HepG2 (cell line): ENCODE results near the gene TMEM59. TPM values are rescaled to one million over a fixed set of nuclear protein-coding genes. Genes with fewer than 3 reads are reported as not detected.

ENCODE experiments used
- ATF7-NPFF ChIP-seq: sonication (generic); formaldehyde crosslinking; IDR thresholded peaks from 2 replicates; pipeline ENCODE4 v1.8.1; 2023; ENCODE audit warnings: mild to moderate bottlenecking, low read depth, missing genetic modification reagents, moderate library complexity
- CC2D1A ChIP-seq: sonication (generic); formaldehyde crosslinking; IDR thresholded peaks from 2 replicates; pipeline ENCODE4 v1.8.1; 2023; ENCODE audit warnings: mild to moderate bottlenecking, missing genetic modification reagents
- CEBPZ ChIP-seq: IDR thresholded peaks from 2 replicates; pipeline ENCODE4 v1.6.1; 2012; ENCODE audit warnings: low read length, improper control_type of control experiment
- HDAC6 ChIP-seq: fragments of 200-600 bp; sonication (generic); IDR thresholded peaks from 2 replicates; pipeline ENCODE4 v1.7.0; 2017; ENCODE audit warnings: mild to moderate bottlenecking, antibody characterized with exemption, low read length, low read depth
- JDP2 ChIP-seq: sonication (generic); formaldehyde crosslinking; IDR thresholded peaks from 2 replicates; pipeline ENCODE4 v1.8.1; 2022; ENCODE audit warnings: missing genetic modification reagents, borderline replicate concordance
- KDM4B ChIP-seq: sonication (generic); formaldehyde crosslinking; IDR thresholded peaks from 2 replicates; pipeline ENCODE4 v1.4.0; 2020; ENCODE audit warnings: missing genetic modification reagents
- MTA1 ChIP-seq: sonication (generic); formaldehyde crosslinking; IDR thresholded peaks from 2 replicates; pipeline ENCODE4 v1.4.0; 2020; ENCODE audit warnings: missing genetic modification reagents, mild to moderate bottlenecking, borderline replicate concordance
- PBX3 ChIP-seq: sonication (generic); formaldehyde crosslinking; IDR thresholded peaks from 2 replicates; pipeline ENCODE4 v1.8.1; 2023; ENCODE audit warnings: missing genetic modification reagents, inconsistent platforms, borderline replicate concordance
- RARG ChIP-seq: sonication (generic); formaldehyde crosslinking; IDR thresholded peaks from 2 replicates; pipeline ENCODE4 v1.4.0; 2020; ENCODE audit warnings: low read depth, mild to moderate bottlenecking, missing genetic modification reagents
- REL ChIP-seq: sonication (generic); formaldehyde crosslinking; conservative IDR thresholded peaks from 2 replicates; pipeline ENCODE4 v1.8.0; 2022; ENCODE audit warnings: mild to moderate bottlenecking, missing genetic modification reagents, moderate library complexity
- RFXAP ChIP-seq: sonication (generic); formaldehyde crosslinking; IDR thresholded peaks from 2 replicates; pipeline ENCODE4 v1.4.0; 2020; ENCODE audit warnings: missing genetic modification reagents, borderline replicate concordance
- SMARCC2 ChIP-seq: fragments of 450-650 bp; IDR thresholded peaks from 2 replicates; pipeline ENCODE4 v1.6.1; 2017; ENCODE audit warnings: antibody characterized with exemption, mild to moderate bottlenecking
- ZMAT3 ChIP-seq: sonication (generic); formaldehyde crosslinking; conservative IDR thresholded peaks from 2 replicates; pipeline ENCODE4 v1.7.0; 2021; ENCODE audit warnings: missing genetic modification reagents
- ZNF282 ChIP-seq: fragments of 450-650 bp; IDR thresholded peaks from 2 replicates; pipeline ENCODE4 v1.6.1; 2018; ENCODE audit not compliant: partially characterized antibody
- ZNF547 ChIP-seq: sonication (generic); formaldehyde crosslinking; IDR thresholded peaks from 2 replicates; pipeline ENCODE4 v1.5.1; 2020; ENCODE audit warnings: mild to moderate bottlenecking, missing genetic modification reagents
- ZNF605 ChIP-seq: sonication (generic); formaldehyde crosslinking; IDR thresholded peaks from 2 replicates; pipeline ENCODE4 v1.8.0; 2022; ENCODE audit warnings: mild to moderate bottlenecking, missing genetic modification reagents
- ZNF749 ChIP-seq: sonication (generic); formaldehyde crosslinking; IDR thresholded peaks from 2 replicates; pipeline ENCODE4 v1.8.0; 2022; ENCODE audit warnings: mild to moderate bottlenecking, missing genetic modification reagents, moderate library complexity, borderline replicate concordance
- ZNF891 ChIP-seq: sonication (generic); formaldehyde crosslinking; IDR thresholded peaks from 2 replicates; pipeline ENCODE4 v1.5.0; 2020; ENCODE audit warnings: mild to moderate bottlenecking, missing genetic modification reagents
- polyA plus RNA-seq, 8 experiments: library from polyadenylated mRNA; depleted of rRNA in 3 of 8; stranded (reverse) in 7 of 8; unstranded in 1 of 8; fragments of >200 nt; fragmentation: Illumina TruSeq in 4 of 8; extraction: Trizol in 4 of 8; gene quantifications; 2 replicates each; pipeline versions ENCODE4 v1.2.1 to v1.2.3, GENCODE V29; 2011 to 2016; ENCODE audit warnings: low read depth in 4 of 8, missing spikeins in 1 of 8, mixed read lengths in 1 of 8; ENCODE audit not compliant: insufficient read depth in 1 of 8
- total RNA-seq, 5 experiments: library from RNA; depleted of rRNA; stranded (reverse); fragments of >200 nt; fragmentation: Illumina TruSeq; extraction: Trizol; gene quantifications; 2 replicates each; pipeline ENCODE4 v1.2.3, GENCODE V29; 2016; ENCODE audit warnings: low read depth in 1 of 5
- TF ChIP-seq, protein P1 (sequence below): sonication (generic); formaldehyde crosslinking; IDR thresholded peaks from 2 replicates; pipeline ENCODE4 v1.8.0; 2022; ENCODE audit warnings: mild to moderate bottlenecking, missing genetic modification reagents, borderline replicate concordance
- TF ChIP-seq, protein P2 (sequence below): sonication (generic); formaldehyde crosslinking; IDR thresholded peaks from 2 replicates; pipeline ENCODE4 v1.4.0; 2020; ENCODE audit warnings: mild to moderate bottlenecking, low read depth, missing genetic modification reagents
- TF ChIP-seq, protein P3 (sequence below): sonication (generic); formaldehyde crosslinking; IDR thresholded peaks from 2 replicates; pipeline ENCODE4 v1.8.0; 2022; ENCODE audit warnings: low read depth, missing genetic modification reagents

Gene TMEM59
- total and polyA plus RNA-seq, 2 of the 13 experiments (the other 11 are each of a cell fraction or from before 2014, with no cell fraction given) = 147 to 363 TPM

GRCh38 chr1:54016343-54017282 lies 36.4 kb downstream of the TMEM59 start (continued):
- no peak for TF ChIP-seq PBX3 (CRISPR knock-in tag)
- TF ChIP-seq HDAC6 = no peak
- no peak for TF ChIP-seq ZNF891 (CRISPR knock-in tag)
- TF ChIP-seq, protein P1, sequence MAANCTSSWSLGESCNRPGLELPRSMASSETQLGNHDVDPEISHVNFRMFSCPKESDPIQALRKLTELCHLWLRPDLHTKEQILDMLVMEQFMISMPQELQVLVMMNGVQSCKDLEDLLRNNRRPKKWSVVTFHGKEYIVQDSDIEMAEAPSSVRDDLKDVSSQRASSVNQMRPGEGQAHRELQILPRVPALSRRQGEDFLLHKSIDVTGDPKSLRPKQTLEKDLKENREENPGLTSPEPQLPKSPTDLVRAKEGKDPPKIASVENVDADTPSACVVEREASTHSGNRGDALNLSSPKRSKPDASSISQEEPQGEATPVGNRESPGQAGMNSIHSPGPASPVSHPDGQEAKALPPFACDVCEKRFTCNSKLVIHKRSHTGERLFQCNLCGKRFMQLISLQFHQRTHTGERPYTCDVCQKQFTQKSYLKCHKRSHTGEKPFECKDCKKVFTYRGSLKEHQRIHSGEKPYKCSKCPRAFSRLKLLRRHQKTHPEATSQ (CRISPR knock-in tag) = no peak
- TF ChIP-seq, protein P2, sequence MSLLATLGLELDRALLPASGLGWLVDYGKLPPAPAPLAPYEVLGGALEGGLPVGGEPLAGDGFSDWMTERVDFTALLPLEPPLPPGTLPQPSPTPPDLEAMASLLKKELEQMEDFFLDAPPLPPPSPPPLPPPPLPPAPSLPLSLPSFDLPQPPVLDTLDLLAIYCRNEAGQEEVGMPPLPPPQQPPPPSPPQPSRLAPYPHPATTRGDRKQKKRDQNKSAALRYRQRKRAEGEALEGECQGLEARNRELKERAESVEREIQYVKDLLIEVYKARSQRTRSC (CRISPR knock-in tag) = no peak
- no peak for TF ChIP-seq CC2D1A
- TF ChIP-seq, protein P3, sequence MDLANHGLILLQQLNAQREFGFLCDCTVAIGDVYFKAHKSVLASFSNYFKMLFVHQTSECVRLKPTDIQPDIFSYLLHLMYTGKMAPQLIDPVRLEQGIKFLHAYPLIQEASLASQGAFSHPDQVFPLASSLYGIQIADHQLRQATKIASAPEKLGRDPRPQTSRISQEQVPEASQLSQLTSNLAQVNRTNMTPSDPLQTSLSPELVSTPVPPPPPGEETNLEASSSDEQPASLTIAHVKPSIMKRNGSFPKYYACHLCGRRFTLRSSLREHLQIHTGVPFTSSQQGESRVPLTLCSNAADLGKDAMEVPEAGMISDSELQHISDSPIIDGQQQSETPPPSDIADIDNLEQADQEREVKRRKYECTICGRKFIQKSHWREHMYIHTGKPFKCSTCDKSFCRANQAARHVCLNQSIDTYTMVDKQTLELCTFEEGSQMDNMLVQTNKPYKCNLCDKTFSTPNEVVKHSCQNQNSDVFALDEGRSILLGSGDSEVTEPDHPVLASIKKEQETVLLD = no peak
- TF ChIP-seq SMARCC2 = no peak
- TF ChIP-seq CEBPZ = no peak
- no peak for TF ChIP-seq RFXAP (CRISPR knock-in tag)
- no peak for TF ChIP-seq KDM4B (CRISPR knock-in tag)
- TF ChIP-seq ZNF547 (CRISPR knock-in tag) = no peak
- peak; percentile 21; the same call in 1 of the 2 replicates for TF ChIP-seq MTA1 (CRISPR knock-in tag)
- TF ChIP-seq RARG (CRISPR knock-in tag) = no peak
- TF ChIP-seq JDP2 (CRISPR knock-in tag) = no peak
- no peak for TF ChIP-seq ZMAT3
- no peak for TF ChIP-seq REL (CRISPR knock-in tag)
- TF ChIP-seq ZNF749 (CRISPR knock-in tag) = no peak
- no peak for TF ChIP-seq ZNF282
- TF ChIP-seq ATF7-NPFF (CRISPR knock-in tag) = no peak
- no peak for TF ChIP-seq ZNF605
